HG02938 (cell line): ENCODE results near the gene ANGEL2.
"Not testable (repeated sequence)": the region's sequence is repeated elsewhere in the genome, so short reads cannot be mapped to it uniquely, and the experiment has no call there.

Experiments used
- ATAC-seq: cut with Tn5 transposase; IDR thresholded peaks from one replicate; pipeline ENCODE4 v1.9.1; 2021; ENCODE audit warnings: mild to moderate bottlenecking, moderate library complexity; ENCODE audit not compliant: unreplicated experiment

ANGEL2 gene

DNA sequence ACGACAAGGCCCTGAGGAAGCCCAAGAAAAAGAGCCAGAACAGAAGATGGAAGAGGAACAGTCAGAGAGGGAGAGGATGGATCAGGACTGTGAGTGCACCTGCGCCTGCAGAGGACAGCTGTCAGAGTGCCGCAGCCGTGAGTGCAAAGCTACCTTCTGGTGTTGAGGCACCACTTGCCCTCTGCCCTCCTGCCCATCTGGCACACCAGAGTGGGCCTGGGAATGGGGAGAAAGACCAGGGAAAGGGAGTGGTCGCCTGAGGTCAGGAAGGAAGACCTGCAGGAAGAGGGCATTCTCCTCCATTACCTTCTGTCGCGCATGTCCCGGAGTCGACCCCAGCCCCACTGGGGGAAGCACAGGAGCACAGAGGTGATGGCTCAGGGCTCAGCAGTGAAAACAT, 39.1 kb downstream of the ANGEL2 start:
- no peak for ATAC-seq

DNA sequence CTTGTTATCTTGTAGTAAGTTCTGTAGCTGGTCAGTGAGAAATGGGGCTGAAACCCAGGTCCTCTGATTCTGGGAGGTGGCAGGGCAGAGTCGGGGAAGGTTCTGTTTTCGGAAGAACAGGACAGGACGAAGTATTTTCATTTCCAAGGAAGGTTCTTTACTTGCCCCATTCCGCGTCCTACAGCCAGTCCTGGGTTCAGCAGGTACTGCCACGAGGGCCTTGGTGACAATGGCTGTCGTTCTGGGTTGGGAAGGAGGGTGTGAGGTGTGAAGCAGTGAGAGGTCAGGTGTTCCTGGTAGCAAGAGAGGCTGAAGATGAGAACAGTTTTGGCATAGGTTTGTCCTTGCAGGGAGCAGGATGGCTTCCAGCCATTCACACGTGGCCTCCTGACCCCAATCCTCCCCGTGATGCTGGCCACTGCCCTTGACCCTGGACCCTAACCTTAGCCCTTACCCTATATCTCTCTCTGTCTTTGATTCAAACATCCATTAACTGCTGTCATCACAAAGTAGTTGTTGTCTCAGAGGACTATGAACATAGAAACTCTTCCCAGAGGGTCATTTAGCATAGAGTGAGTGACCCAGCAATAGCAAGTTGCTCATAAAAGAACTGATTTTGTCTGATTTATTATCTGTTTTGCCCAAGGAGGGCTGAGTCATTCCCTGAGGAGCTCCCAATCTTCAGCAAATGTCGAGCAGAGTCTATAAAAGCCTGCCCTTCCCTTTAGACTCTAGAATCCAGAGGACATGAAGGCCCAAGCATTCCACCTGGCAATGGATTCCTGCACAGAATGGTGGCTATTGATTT, 40.4 kb downstream of the ANGEL2 start:
- ATAC-seq, result no peak

DNA sequence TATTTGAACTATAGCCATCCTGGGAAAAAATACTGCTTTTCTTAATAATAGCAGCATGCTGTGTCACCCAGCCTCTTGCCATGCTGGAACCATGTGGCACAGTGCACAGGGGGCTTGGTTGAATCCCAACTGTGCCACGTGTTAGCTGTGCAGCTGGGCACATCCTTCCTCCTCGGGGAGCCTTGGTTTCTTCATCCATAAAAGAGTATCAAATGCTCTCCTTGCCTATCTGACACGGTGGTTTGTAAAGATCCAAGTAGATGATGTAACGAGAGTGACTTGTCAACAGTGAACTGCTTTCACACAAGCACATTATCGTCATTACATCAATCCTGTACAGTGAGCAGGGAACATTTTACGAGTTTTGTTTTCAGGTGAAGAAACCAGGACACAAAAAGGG, 41.0 kb downstream of the ANGEL2 start:
- no peak for ATAC-seq

DNA sequence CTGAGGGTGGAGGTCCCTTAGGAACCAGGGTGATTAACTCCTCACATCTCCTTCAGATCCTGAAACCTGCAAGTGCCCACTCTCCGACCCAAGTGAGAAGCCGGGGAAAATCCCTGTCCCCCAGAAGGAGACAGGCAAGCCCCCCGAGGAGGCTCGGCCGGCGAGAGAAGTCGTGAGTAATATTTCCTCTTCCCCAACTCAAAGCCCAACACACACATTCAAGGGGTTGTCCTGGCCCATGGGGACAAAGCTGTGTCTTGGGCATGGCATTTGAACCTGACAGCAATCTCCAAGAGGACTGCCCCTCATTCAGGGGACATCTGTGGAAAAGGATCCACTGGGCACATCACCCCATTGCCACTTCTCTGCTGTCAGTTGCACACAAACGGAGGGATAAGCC, 41.8 kb downstream of the ANGEL2 start:
- ATAC-seq, result no peak

DNA sequence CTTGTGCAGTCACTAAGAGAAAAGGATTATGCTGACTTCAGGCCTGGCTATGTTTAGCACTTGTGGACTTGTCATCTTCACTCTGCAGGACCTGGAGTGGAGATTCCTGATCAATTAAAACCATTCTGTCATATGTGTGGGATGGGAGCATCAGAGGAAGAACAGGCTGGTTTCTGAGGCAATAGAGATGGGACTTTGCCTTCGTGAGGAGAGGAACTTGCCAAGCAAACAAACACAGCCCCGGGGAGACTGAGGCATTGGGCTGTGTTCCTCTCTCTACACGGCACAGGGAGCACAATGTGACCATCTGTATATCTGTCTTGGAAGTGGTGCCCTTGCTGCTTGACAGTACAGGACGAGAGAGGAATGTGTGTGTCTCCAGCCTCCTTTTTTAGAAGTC, 42.2 kb downstream of the ANGEL2 start:
- ATAC-seq, result no peak

DNA sequence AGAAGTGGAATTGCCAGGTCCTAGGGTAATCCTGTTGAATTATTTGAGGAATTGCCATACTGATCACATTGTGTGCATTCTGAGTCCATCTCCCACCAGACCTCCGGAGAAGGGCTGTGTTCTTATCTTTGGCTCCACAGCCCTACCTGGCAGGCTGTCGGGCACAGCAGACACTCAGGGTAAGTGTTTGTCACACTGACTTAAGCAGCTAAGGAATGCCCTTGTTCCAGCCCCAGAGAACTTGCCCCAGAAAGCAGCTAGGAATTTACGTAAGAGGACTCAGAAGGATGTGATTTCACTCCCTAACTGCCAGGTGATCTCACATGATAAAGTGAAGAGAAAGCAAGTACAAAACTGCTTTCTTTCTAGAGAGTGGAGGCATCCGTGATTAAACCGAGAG, 44.4 kb downstream of the ANGEL2 start:
- ATAC-seq, result no peak

DNA sequence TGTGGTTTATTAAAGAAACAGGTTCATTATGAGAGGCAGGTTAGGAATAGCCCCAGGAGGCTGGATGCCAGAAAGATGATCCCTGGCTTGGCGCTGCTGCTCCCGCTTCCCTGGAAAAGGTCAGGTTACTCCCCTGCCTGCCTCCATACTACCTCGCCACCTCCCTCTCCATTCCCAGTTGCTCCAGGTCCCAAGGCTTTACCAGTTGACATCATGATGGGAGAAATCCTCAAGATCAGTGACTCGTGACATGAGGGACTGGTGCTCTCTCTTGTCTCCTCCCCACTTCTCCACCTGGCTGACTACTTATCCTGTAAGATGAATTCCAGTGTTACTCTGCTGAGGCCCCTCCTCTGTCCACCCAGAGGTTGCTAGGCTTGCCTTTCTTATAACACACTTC, 45.6 kb downstream of the ANGEL2 start:
- ATAC-seq, result no peak

DNA sequence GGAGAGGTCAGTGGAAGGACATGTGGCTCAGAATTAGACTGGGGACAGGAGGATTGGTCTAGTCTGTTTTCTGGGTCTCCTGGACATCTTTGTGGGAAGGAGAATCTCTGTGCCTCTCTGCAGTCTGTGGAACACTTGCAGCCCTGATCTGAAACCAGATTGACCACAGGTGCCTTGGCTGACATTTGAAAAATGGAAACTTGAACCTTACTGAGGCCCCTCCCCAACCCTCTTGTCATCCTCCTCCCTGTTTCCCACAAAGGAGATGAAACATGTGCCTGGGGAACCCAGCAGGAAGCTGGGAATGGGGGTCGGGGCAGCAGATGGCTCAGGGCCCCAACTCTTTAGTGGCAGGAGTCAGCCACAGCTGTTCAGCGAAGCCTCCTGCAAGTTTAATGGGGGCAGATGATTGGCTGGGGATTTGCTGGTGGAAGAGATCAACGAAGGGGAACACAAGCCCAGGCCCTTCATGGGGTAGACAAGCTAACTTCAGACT, 47.3 kb downstream of the ANGEL2 start:
- ATAC-seq, result no peak

DNA sequence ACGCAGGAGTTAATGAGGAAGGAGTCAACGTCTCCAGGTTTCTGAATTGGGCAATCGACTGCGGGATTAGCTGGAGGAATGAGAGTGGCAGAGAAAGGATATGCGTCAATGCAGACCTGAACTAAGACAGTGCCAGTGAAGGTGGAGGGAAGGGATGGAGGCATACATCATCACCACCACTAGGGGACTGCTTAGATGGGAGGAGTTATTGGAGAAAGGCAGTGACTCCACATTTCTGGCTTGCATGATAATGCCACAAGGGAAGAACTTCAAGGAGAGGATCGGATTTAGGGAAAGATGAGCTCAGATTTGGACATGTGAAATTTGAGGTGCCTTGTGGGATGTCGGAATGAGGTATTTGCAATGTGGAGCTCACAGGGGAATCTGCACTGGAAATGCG, 47.9 kb downstream of the ANGEL2 start:
- peak; percentile 53 for ATAC-seq

DNA sequence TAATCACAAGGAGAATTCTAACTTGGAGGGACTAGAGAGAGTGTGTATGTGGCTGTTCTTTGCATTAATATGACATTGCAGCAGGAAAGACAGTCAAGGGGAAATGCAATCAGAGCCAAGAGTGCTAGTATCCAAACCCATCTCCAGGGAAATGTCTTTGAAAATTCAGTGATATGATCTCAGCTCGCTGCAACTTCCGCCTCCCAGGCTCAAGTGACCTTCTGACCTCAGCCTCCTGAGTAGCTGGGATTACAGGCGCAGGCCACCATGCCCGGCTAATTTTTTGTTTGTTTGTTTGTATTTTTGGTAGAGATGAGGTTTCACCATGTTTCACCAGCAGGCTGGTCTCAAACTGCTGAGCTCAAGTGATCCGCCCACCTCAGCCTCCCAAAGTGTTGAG, 49.1 kb downstream of the ANGEL2 start:
- ATAC-seq, result no peak

DNA sequence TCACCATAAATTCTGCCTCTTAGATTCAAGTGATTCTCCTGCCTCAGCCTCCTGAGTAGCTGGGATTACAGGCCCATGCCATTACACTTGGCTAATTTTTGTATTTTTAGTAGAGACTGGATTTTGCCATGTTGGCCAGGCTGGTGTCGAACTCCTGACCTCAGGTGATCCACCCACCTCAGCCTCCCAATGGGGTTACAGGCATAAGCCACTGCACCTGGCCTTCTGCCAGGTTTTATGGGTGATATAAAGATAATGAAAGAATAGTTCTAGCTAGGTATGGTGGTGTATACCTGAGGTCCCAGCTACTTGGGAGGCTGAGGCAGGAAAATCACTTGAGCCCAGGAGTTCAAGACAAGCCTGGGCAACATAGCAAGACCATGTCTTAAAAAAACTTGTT, 50.7 kb downstream of the ANGEL2 start:
- not testable (repeated sequence) for ATAC-seq

DNA sequence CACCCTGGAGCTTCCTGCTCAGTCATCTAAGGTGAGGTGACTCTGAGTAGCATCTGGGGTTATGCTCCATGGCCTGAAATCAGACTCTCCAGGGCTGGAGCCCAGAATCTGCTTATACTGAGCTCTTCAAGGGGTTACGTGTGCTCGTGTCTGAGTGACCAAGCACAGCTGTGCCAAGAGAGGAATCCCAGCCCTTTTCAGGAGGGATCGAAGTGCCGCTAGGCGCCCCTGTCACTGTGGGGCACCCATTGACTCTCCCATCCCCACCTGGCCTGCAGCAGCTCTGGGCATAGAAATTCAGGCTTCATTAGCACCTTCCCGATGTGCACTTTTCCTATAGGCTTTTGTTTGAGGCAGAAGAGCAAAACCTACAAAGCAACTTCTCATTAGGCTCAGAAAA, 51.6 kb downstream of the ANGEL2 start:
- ATAC-seq, result no peak

DNA sequence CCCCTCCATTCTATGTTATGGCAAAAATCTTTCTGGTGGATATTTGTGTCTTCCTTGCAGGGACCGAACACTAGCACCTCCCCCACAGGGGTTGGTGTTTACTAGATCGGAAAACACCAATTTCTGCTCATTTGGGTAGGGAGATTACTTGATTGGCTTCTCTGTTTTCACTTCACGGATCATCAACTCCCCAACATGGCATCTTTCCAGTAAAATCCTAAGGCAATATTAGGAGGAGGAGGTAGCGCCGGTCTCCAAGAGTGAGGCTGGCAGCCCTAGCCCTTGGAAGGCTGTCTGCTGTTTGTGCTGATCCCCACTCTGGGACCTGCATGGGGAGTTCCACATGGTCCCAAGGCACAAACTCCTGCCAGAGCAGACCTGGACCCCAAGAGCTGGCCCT, 53.2 kb downstream of the ANGEL2 start:
- ATAC-seq, result no peak

DNA sequence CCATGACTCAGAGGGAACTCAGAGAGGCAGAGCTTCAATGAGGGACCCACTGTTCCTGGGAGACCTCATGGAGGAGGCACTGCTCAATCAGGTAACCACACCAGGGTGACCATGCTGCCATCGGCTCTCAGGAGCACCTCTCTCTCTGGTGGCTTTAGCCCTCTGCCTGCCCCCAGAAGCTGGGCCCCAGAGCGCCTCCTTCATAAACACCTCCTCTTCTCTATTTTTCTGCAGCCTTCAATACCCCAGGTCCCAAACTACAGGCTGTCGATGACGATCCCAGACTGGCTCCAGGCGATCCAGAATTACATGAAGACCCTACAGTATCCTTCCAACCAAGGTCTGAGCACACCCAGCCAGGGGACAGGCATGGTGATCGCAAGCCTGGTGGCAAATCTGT, 54.7 kb downstream of the ANGEL2 start:
- ATAC-seq, result no peak

DNA sequence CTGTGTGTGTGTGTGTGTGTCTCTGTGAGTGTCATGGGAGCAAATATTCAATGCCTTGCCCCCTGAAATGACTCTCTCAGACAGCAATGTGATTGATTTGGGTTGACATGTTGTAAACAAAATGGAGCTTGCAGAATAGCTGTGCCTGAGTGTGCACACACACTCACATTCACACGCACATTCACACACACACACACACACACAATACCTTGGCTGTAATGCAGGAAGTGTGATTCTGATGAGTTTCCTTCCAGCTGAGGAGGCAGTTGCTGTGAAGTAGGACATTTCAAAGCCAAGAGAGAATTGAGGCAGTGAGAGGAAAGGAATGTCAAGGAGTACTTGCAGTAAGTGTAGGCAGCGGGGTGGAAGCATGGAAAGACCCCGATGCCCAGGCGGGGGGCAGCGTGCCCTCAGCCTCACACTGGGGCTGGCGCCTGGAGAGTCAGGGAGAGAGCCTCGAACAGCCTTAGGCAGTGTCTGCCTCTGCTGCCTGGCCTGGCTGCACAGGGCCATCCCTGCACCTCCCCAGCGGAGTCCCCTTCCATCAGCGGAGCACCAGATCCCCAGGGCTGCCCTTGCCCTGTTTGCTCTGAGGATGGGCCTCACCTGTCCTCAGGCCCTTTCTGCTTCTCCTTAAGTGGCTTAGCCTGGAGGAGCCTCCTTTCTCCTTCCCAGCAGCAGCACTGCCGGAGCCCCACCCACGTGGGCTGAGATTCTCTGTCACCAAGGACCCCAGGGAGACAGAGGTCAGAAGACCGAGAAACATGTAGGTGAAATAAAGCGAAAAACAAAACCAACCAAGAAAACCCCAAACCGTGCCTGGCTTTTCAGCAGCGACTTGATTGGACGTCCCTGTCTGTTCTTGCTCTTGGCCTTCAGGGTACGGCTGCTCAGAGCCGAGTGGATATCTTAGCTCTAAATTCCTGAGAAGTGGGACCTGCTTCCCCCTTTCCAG, 56.1 kb downstream of the ANGEL2 start:
- peak; percentile 83 for ATAC-seq

DNA sequence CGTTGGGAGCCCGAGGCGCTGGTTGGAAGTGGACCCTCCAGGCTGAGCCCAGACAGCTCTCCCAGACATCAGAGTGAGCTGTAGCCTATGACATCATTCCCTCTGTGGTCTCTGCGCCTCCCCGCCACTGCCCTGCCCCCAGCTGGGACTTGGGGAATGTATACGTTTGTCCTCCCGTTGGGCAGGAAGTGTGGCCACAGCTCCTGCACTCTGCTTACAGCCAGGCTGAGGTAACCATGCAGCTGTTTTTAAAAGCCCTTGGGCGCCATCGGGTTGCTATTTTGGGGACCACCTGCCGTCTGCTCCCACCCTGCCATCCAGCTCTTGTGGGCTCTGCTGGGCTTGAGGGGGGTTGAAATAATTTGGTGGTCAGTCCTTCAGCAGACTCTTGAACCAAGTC, 57.5 kb downstream of the ANGEL2 start:
- no peak for ATAC-seq

DNA sequence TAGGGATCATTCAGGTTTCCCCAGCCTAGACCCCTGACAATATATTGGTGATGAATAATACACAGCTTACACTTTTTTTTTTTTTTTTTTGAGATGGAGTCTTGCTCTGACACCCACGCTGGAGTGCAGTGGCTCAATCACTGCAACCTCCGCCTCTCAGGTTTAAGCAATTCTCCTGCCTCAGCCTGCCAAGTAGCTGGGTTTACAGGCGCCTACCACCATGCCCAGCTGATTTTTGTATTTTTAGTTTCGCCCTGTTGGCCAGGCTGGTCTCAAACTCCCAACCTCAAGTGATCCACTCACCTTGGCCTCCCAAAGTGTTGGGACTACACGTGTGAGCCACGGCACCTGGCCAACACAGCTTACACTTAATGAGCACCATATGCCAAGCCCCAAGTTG, 58.1 kb downstream of the ANGEL2 start:
- no peak for ATAC-seq

DNA sequence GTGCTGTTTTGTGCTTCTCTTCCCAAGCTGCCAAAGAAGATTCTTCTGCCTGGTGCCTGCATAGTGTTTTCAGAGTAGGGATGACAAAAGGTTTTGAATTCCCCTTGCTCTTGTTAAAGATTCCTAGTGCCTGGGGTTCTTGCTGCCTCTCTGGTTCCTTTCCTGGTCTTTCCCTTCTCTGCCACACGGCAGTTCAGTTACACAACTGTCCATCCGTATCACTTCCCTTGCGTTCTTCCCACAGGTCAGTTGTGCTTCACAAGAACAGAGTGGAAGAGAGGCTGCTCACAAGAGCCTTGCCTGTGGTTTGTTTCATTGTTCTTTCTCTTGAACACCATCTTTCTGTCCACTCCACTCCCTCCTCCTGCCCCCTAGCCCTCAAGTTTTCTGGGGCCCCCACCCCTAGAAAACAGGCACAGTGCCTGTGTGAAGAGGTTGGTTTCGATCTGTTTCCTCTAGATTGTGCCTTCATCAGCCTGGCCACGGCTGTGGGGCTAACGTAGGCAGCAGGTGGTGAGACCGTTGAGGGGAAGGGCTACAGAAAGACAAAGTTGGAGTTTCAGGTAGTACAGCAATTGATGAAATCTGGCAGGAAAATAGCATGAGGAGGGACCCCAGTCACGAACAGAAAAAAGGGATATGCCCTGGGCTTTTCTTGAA, 59.6 kb downstream of the ANGEL2 start:
- no peak for ATAC-seq

DNA sequence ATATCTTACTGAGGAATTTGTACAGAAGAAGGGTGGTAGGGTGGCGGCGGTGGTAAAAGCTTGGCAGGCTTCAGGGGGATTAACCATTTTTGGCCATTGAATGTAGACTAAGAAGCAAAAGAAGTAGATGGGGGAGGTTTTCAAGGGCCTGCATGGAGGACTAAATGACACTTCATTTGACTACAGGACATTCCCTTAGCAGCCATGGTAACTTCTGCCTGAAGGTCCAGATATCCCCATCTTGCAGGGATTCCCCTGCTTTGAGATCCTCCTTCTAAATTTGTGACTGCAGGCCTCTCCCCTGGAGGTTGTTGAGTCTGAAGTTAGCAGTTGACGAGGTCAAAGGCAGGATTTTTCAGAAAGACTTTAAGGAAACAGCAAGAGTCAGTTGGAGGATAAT, 60.6 kb downstream of the ANGEL2 start:
- ATAC-seq, result no peak

DNA sequence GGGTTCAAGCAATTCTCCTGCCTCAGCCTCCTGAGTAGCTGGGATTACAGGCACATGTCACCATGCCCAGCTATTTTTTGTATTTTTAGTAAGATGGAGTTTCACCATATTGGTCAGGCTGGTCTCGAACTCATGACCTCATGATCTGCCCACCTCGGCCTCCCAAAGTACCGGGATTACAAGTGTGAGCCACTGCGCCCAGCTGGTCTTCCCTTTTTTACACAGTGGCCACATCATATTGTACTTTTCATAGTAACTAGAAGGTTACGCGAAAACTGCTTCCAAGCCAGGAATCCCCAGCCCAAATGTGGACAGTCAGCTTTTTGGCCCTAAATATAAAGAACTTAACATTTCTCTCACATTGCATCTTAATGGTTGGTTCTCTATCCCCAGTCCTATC, 61.2 kb downstream of the ANGEL2 start:
- no peak for ATAC-seq

DNA sequence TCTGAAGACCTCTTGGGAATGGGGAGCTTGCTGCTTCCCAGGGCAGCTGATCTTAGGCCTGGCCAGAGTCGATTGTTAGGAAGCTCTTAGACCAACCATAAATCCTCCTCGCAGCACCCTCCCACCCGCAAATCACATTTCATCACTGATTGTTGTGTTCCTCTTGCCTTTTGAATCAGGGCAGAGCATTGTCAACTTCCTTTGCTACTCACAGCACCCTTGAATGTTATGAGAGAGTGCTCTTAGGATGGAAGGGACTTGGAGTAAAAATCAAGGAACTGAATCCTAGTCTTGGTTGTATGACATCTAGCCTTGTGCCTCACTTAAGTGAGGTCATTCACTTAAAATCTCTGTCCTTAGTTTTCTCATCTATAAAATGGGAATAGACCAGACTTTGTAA, 62.3 kb downstream of the ANGEL2 start:
- ATAC-seq, result no peak

DNA sequence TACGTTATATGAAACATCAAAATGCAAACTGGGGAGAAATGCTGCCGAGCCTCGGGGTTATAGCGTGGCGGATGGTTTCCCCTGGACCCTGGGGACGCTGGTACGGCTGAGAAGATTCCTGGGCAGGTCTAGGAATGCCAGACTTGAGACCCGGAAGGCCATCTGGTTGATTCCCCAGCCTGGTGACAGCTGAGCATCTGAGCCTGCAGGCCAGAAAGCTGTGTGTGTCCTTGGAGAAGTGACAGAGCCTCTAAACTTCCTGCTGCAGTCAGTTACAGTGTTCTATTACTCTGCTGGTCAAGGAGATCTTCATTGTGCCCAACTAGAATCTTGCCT, 63.1 kb downstream of the ANGEL2 start:
- no peak for ATAC-seq
